Testis (tissue), 3 donors: ENCODE data around the gene MIR17HG. TPM values are rescaled to one million over a fixed set of nuclear protein-coding genes. Genes with fewer than 3 reads are reported as not detected.
A peak's percentile ranks its signal among the peaks of the same experiment; 100 is the strongest.

Experiments used
- DNase-seq: peaks from one replicate; pipeline ENCODE4 v3.0.0-alpha.2; 2019
- H3K27ac ChIP-seq, 2 donors: fragments of 200-600 bp; sonication (generic); one replicate each; pipeline ENCODE4 v1.5.1; 2019
- H3K27me3 ChIP-seq: fragments of 200-600 bp; sonication (generic); one replicate; pipeline ENCODE4 v1.5.1; 2019
- H3K36me3 ChIP-seq: fragments of 200-600 bp; sonication (generic); one replicate; pipeline ENCODE4 v1.5.1; 2017; ENCODE audit warnings: low read depth; ENCODE audit errors: missing control alignments
- H3K4me1 ChIP-seq: fragments of 200-600 bp; sonication (generic); one replicate; pipeline ENCODE4 v1.5.1; 2019
- H3K4me3 ChIP-seq, 2 donors: fragments of 200-600 bp; sonication (generic); one replicate each; pipeline ENCODE4 v1.5.1; 2017 to 2019
- H3K9me3 ChIP-seq: fragments of 200-600 bp; sonication (generic); one replicate; pipeline ENCODE4 v1.5.1; 2017
- CTCF ChIP-seq, 3 experiments: fragments of 450-650 bp in 2 of 3; fragments of 200-600 bp in 1 of 3; sonication (generic) in 1 of 3; IDR thresholded peaks; one replicate each; pipeline ENCODE4 v1.5.1; 2016 to 2019; ENCODE audit warnings: antibody characterized with exemption in 3 of 3, mild to moderate bottlenecking in 2 of 3, moderate library complexity in 1 of 3
- POLR2A ChIP-seq: fragments of 450-650 bp; IDR thresholded peaks from one replicate; pipeline ENCODE4 v1.6.1; 2017; ENCODE audit warnings: antibody characterized with exemption, mild to moderate bottlenecking, moderate library complexity
- WGBS, 2 donors: methylation state at CpG; one replicate each; pipeline ENCODE4 v1.1.5; 2018; 5-methylcytosine and 5-hydroxymethylcytosine counted together
- intact Hi-C: fragments of 100-400 bp; cut with DNase I; formaldehyde crosslinking; loops from one replicate; pipeline ENCODE4 v1.15.1; 2023; ENCODE audit warnings: low total_unique reads
- polyA plus RNA-seq: library from polyadenylated mRNA; stranded (reverse); fragments of 350-450 nt; fragmentation: Illumina TruSeq; extraction: RNeasy Lipid Tissue Mini Kit (QIAGEN cat#74804); gene quantifications from one replicate; pipeline ENCODE4 v1.2.3, GENCODE V29; 2014; ENCODE audit warnings: low read depth, low replicate concordance; ENCODE audit not compliant: insufficient read depth
- total RNA-seq, 2 donors: library from RNA; depleted of rRNA; stranded (reverse); fragments of >200 nt; gene quantifications; one replicate each; pipeline ENCODE4 v1.2.3, GENCODE V29; 2016

Gene MIR17HG
- total and polyA plus RNA-seq, 3 donors from 2014 or later, result 3.3 to 7.7 (median 7.4) TPM

GRCh38 chr13:91389186-91389585, 41.7 kb downstream of the MIR17HG start:
- DNase-seq, result no peak
- Histone ChIP-seq H3K4me1 (no peaks in the 10 kb centered on the region), H3K36me3 (no peaks in the 10 kb centered on the region), H3K9me3 (no peaks in the 10 kb centered on the region), H3K4me3 (no peak overlapping the region), H3K27ac (no peak overlapping the region), H3K27me3 (no peaks in the 10 kb centered on the region)
- TF ChIP-seq POLR2A (no peak), CTCF (IDR thresholded peaks at IDR 0.05) (no peak)
- WGBS, 2 donors, result 84 to 97% methylated on average over 2 of the region's 2 CpGs
- intact Hi-C loops, result no loop called here

- TF ChIP-seq POLR2A (no peak), CTCF (IDR thresholded peaks at IDR 0.05) (no peak)
- H3K9me3 ChIP-seq, result no peaks in the 10 kb centered on the region
- H3K4me3 ChIP-seq, result no peak overlapping the region
- no peaks in the 10 kb centered on the region for H3K27me3 ChIP-seq
- no peak overlapping the region for H3K27ac ChIP-seq
- no peaks in the 10 kb centered on the region for H3K4me1 ChIP-seq
- WGBS, 2 donors, result 81 to 91% methylated on average over 1 of the region's 1 CpG
- intact Hi-C loops, result no loop called here
- DNase-seq, result no peak
- H3K36me3 ChIP-seq, result no peaks in the 10 kb centered on the region
These were observed 50.1 kb downstream of the MIR17HG start for GRCh38 chr13:91397595-91397994.

- TF ChIP-seq CTCF (IDR thresholded peaks at IDR 0.05) (no peak), POLR2A (no peak)
- no peaks in the 10 kb centered on the region for H3K27me3 ChIP-seq
- peak within 1 kb of the TSS in 1 of 2 donors; percentile 39 for H3K27ac ChIP-seq
- H3K9me3 ChIP-seq, result no peaks in the 10 kb centered on the region
- H3K4me3 ChIP-seq, result peak within 1 kb of the TSS; percentile 47 to 73
- WGBS, 2 donors, result 1 to 4% methylated on average over 11 to 56 of the region's 76 CpGs
- DNase-seq, result peak; percentile 88
- H3K36me3 ChIP-seq, result no peaks in the 10 kb centered on the region
- no peaks in the 10 kb centered on the region for H3K4me1 ChIP-seq
- intact Hi-C loops, result no loop called here
These were observed 51.1 kb downstream of the MIR17HG start, which contains the start of gene GPC5 for GRCh38 chr13:91398413-91399188. Gene GPC5 (plus strand): TSS chr13:91398621.

GRCh38 chr13:91399189-91400062, 51.9 kb downstream of the MIR17HG start:
- Histone ChIP-seq H3K4me1 (no peaks in the 10 kb centered on the region), H3K4me3 (peak overlapping the region; percentile 47 to 73), H3K27ac (no peak overlapping the region), H3K36me3 (no peaks in the 10 kb centered on the region), H3K27me3 (no peaks in the 10 kb centered on the region), H3K9me3 (no peaks in the 10 kb centered on the region)
- 21 to 37% methylated on average over 16 to 43 of the region's 44 CpGs for WGBS, 2 donors
- intact Hi-C loops, result no loop called here
- no peak for TF ChIP-seq POLR2A
- peak; percentile 22 for DNase-seq

GRCh38 chr13:91400063-91400399, 52.5 kb downstream of the MIR17HG start:
- TF ChIP-seq CTCF (IDR thresholded peaks at IDR 0.05), result no peak
- TF ChIP-seq POLR2A, result no peak
- peak; percentile 17 for DNase-seq
- WGBS, 2 donors, result 45 to 48% methylated on average over 6 of the region's 6 CpGs

More at GRCh38 chr13:91400063-91400399, 52.5 kb downstream of the MIR17HG start:
- Histone ChIP-seq H3K27ac (no peak overlapping the region), H3K9me3 (no peaks in the 10 kb centered on the region), H3K27me3 (no peaks in the 10 kb centered on the region), H3K36me3 (no peaks in the 10 kb centered on the region), H3K4me1 (no peaks in the 10 kb centered on the region), H3K4me3 (peak overlapping the region in 1 of 2 donors; percentile 73)
- intact Hi-C loops, result no loop called here
